Measurements from ENCODE around the gene UNK.

The UNK gene

DNA sequence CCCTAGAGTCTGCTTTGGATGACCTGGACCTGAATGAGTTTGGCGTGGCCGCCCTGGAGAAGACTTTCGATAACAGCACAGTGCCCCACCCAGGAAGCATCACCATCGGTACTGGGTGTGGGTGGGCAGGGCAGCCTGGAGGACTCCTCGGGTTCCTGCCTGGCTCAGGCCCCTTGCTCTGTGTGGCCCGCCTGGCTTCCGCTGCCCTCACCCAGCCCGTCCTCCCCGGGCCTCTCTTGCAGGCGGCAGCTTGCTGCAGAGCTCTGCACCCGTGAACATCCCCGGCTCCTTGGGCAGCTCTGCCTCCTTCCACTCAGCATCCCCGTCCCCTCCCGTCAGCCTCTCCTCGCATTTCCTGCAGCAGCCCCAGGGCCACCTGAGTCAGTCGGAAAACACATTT lies 35.1 kb downstream of the UNK start:
- H3K27me3 ChIP-seq (replicated peaks; ENCODE audit: control insufficient read depth, insufficient read depth, low read length, poor library complexity, severe bottlenecking), result no peaks in the 10 kb centered on the region
- H3K27ac ChIP-seq (ENCODE audit: insufficient read depth, low read length, poor library complexity, severe bottlenecking), result no peak overlapping the region
- peaks cover 16% of the 10 kb centered on the region for H3K4me1 ChIP-seq (ENCODE audit: control insufficient read depth, insufficient read depth, low read length, poor library complexity, severe bottlenecking)
- peaks cover 57% of the 10 kb centered on the region for H3K36me3 ChIP-seq (ENCODE audit: control insufficient read depth, insufficient read depth, low read length)
- DNase-seq, result no peak
- H3K4me3 ChIP-seq (ENCODE audit: insufficient read depth, low read depth, low read length, poor library complexity, severe bottlenecking), result no peak overlapping the region
- H3K9me3 ChIP-seq (ENCODE audit: control insufficient read depth, low read length), result no peaks in the 10 kb centered on the region

DNA sequence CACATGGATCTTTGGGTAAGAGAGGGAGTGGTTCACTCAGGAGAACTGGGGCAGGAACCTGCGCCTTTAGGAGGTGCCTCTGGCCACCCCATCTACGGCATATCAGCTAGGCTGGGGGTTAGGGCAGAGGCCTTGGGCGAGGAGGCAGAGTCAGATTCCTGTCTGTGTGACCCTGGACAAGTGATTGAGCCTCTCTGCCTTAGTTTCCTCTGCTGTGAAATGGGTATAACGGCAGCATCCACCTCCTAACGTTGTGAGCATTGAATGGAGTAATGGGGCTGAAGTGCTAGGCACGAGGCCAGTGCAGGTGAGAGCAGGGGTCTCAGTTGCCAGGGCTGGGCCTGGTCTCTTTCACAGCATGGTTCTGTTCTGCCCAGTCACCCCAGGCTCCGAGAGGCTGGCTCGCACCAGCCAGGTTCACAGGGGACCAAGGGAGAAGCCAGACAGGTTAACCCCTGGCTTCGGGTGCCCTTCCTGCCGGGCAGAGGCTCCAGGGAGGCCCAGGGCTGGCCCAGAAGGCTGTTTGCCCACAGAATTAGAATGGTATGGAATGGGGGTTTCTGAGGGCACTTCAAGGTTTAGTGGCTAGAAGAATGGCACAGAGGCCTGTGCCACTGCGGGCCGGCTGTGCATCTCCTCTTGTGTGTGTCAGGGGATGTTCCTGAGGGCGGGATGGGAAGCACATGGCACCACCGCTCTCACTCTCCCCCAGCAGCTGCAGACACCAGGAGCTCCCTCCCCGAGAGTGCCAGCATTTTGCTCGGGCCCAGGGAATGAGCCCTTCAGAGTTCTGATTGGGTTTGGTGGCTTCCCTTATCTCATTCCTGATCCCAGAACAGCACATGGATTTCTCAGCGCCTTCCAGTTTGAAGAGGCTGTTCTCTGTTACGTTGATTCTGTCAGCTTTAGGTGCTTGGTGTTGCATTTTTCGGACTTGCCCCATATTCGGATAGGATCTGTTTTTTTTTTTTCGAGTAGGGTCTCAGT lies 35.8 kb downstream of the UNK start:
- Histone ChIP-seq H3K9me3 (ENCODE audit: control insufficient read depth, low read length) (no peaks in the 10 kb centered on the region), H3K4me3 (ENCODE audit: insufficient read depth, low read depth, low read length, poor library complexity, severe bottlenecking) (no peak overlapping the region), H3K27me3 (replicated peaks; ENCODE audit: control insufficient read depth, insufficient read depth, low read length, poor library complexity, severe bottlenecking) (no peaks in the 10 kb centered on the region), H3K27ac (ENCODE audit: insufficient read depth, low read length, poor library complexity, severe bottlenecking) (no peak overlapping the region), H3K4me1 (ENCODE audit: control insufficient read depth, insufficient read depth, low read length, poor library complexity, severe bottlenecking) (peaks cover 16% of the 10 kb centered on the region), H3K36me3 (ENCODE audit: control insufficient read depth, insufficient read depth, low read length) (peaks cover 54% of the 10 kb centered on the region)
- no peak for DNase-seq

DNA sequence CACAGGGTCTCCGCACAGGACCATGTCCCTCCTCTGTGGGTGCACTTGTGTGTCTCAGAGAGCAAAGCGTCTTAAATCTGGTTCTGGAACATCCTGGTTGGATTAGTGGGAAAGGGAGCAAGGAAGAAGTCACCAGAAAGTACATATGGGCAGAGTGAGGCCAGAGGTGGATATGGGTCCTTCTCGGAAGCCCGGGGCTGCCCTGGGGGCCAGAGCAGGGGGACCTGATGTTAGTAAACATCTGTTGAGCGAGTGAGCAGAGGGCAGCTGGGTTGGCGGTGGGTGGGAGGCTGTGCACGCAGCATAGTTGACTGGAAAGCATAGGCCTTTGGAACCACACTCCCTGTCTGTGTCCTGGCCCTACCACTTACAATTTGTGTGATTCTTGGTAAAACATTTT lies 36.9 kb downstream of the UNK start:
- Histone ChIP-seq H3K27me3 (replicated peaks; ENCODE audit: control insufficient read depth, insufficient read depth, low read length, poor library complexity, severe bottlenecking) (no peaks in the 10 kb centered on the region), H3K4me3 (ENCODE audit: insufficient read depth, low read depth, low read length, poor library complexity, severe bottlenecking) (no peak overlapping the region), H3K4me1 (ENCODE audit: control insufficient read depth, insufficient read depth, low read length, poor library complexity, severe bottlenecking) (peaks cover 16% of the 10 kb centered on the region), H3K36me3 (ENCODE audit: control insufficient read depth, insufficient read depth, low read length) (peaks cover 53% of the 10 kb centered on the region), H3K9me3 (ENCODE audit: control insufficient read depth, low read length) (no peaks in the 10 kb centered on the region), H3K27ac (ENCODE audit: insufficient read depth, low read length, poor library complexity, severe bottlenecking) (peak overlapping the region; percentile 42)
- DNase-seq, result no peak

DNA sequence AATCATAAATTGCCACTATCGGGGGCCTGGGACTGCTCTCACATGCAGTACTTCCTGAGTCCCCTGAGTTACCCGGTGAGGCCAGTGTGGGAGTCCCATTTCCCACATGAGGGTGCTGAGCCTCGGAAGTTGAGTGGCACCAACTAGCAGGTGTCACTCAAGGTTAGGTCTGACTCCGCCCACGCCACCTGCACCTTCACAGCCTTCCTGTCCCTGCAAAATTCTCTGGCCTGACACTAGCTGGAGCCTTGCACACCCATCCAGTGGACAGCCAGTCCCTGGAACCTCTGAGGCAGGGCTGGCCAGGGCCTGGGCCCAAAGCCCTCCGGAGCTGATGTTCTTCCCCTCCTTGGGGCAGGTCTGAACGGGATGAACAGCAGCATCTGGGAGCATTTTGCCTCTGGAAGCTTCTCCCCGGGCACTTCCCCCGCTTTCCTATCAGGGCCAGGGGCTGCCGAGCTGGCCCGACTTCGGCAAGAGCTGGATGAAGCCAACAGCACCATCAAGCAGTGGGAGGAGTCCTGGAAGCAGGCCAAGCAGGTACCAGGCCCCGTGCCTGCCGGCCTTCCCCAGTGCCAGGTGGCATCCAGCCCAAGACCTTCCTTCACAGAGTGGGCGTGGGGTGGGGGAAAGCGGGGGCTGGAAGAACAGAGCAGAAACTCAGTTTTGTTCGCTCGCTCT lies 37.7 kb downstream of the UNK start:
- Histone ChIP-seq H3K36me3 (ENCODE audit: control insufficient read depth, insufficient read depth, low read length) (peaks cover 53% of the 10 kb centered on the region), H3K4me3 (ENCODE audit: insufficient read depth, low read depth, low read length, poor library complexity, severe bottlenecking) (no peak overlapping the region), H3K9me3 (ENCODE audit: control insufficient read depth, low read length) (no peaks in the 10 kb centered on the region), H3K4me1 (ENCODE audit: control insufficient read depth, insufficient read depth, low read length, poor library complexity, severe bottlenecking) (peaks cover 18% of the 10 kb centered on the region), H3K27ac (ENCODE audit: insufficient read depth, low read length, poor library complexity, severe bottlenecking) (peak overlapping the region; percentile 42), H3K27me3 (replicated peaks; ENCODE audit: control insufficient read depth, insufficient read depth, low read length, poor library complexity, severe bottlenecking) (no peaks in the 10 kb centered on the region)
- DNase-seq, result no peak

DNA sequence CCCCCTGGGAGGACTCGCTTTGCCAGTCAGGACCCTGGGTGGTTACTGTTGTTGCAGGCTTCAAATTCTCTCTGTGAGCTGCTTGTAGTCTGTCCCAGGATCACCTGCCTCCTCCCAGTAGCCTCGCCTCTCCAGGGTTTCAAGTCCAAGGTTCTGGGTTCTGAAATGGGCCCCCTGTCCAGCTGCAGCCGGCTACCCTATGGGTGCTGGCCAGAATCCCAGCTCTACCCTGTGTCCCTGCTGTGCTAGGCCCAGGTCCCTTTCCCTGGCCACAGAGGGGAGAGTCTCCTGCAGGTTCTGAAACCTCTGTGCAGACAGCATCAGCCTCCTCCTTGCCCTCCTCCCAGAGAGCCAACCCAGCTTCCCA lies 38.2 kb downstream of the UNK start:
- Histone ChIP-seq H3K4me3 (ENCODE audit: insufficient read depth, low read depth, low read length, poor library complexity, severe bottlenecking) (no peak overlapping the region), H3K27ac (ENCODE audit: insufficient read depth, low read length, poor library complexity, severe bottlenecking) (peak overlapping the region; percentile 8), H3K36me3 (ENCODE audit: control insufficient read depth, insufficient read depth, low read length) (peaks cover 52% of the 10 kb centered on the region), H3K4me1 (ENCODE audit: control insufficient read depth, insufficient read depth, low read length, poor library complexity, severe bottlenecking) (peaks cover 22% of the 10 kb centered on the region), H3K9me3 (ENCODE audit: control insufficient read depth, low read length) (no peaks in the 10 kb centered on the region), H3K27me3 (replicated peaks; ENCODE audit: control insufficient read depth, insufficient read depth, low read length, poor library complexity, severe bottlenecking) (no peaks in the 10 kb centered on the region)
- no peak for DNase-seq

DNA sequence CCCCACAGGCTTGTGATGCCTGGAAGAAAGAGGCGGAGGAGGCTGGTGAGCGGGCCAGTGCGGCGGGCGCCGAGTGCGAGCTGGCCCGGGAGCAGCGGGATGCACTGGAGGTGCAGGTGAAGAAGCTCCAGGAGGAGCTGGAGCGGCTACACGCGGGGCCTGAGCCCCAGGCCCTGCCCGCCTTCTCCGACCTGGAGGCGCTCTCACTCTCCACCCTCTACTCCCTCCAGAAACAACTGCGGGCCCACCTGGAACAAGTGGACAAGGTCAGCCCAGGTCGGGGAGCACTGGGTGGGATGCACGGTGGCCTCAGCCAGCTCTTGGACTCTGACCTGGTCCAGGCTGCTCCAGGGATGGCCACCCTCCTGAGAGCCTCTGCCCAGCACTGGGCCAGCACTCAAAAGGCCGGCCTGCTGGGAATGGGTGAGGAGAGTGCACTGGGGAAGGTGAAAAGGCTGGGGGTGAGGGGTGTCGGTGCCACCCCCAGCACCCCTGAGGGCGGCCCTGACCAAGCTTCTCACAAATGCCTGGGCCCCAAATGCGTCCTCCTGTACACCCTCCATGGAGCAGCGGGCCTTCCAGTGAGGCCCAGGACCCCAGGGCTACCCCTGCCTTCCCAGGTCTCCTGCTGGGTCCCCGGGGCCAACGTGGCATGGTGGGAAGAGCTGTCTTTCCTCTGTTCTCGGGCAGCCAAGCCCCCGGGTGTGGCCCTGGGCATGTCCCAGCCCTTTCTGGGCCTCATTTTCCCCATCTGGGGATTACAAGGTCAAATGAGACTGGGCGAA lies 38.8 kb downstream of the UNK start:
- Histone ChIP-seq H3K4me3 (ENCODE audit: insufficient read depth, low read depth, low read length, poor library complexity, severe bottlenecking) (no peak overlapping the region), H3K27me3 (replicated peaks; ENCODE audit: control insufficient read depth, insufficient read depth, low read length, poor library complexity, severe bottlenecking) (no peaks in the 10 kb centered on the region), H3K9me3 (ENCODE audit: control insufficient read depth, low read length) (no peaks in the 10 kb centered on the region), H3K4me1 (ENCODE audit: control insufficient read depth, insufficient read depth, low read length, poor library complexity, severe bottlenecking) (peaks cover 22% of the 10 kb centered on the region), H3K36me3 (ENCODE audit: control insufficient read depth, insufficient read depth, low read length) (peaks cover 50% of the 10 kb centered on the region), H3K27ac (ENCODE audit: insufficient read depth, low read length, poor library complexity, severe bottlenecking) (no peak overlapping the region)
- DNase-seq, result no peak

DNA sequence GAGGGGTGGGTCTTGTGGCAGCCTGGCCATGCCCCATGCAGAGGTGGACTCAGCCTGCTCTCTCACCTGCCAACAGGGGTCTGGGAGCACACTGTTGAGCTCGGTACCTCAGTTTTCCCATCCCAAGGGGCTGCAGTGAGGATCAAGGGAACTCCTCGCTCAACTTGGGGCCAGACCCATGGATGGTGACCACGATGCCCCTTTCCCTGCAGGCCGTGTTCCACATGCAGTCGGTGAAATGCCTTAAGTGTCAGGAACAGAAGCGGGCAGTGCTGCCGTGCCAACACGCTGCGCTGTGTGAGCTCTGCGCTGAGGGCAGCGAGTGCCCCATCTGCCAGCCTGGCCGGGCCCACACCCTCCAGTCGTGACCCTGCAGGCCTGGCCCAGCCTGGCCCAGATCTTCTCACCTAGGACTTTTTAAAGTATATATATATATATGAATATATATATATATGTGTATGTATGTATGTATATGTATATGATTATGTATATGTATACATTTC lies 39.5 kb downstream of the UNK start:
- DNase-seq, result no peak
- Histone ChIP-seq H3K27ac (ENCODE audit: insufficient read depth, low read length, poor library complexity, severe bottlenecking) (no peak overlapping the region), H3K9me3 (ENCODE audit: control insufficient read depth, low read length) (no peaks in the 10 kb centered on the region), H3K4me3 (ENCODE audit: insufficient read depth, low read depth, low read length, poor library complexity, severe bottlenecking) (no peak overlapping the region), H3K36me3 (ENCODE audit: control insufficient read depth, insufficient read depth, low read length) (peaks cover 51% of the 10 kb centered on the region), H3K4me1 (ENCODE audit: control insufficient read depth, insufficient read depth, low read length, poor library complexity, severe bottlenecking) (peaks cover 22% of the 10 kb centered on the region), H3K27me3 (replicated peaks; ENCODE audit: control insufficient read depth, insufficient read depth, low read length, poor library complexity, severe bottlenecking) (no peaks in the 10 kb centered on the region)

DNA sequence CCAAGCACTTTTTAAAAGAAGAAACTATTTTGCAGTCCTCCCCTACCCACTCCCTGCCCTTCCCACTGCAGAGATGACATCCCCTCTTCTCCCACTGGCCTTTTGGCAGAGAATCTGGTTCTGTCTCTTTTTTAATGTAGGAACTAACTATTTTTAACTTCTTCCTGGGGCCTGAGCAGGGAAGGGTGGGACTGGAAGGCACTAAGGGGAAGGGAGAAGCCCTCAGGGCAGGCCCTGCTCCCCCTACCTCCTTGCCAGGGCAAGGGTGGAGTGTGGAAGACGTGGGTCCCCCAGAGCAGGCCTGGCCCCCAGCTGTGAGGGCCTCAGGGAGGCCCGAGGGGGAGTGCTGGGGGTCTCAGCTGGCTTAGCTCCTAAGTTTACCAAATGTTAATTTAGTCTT lies 40.1 kb downstream of the UNK start:
- Histone ChIP-seq H3K4me3 (ENCODE audit: insufficient read depth, low read depth, low read length, poor library complexity, severe bottlenecking) (no peak overlapping the region), H3K27me3 (replicated peaks; ENCODE audit: control insufficient read depth, insufficient read depth, low read length, poor library complexity, severe bottlenecking) (no peaks in the 10 kb centered on the region), H3K4me1 (ENCODE audit: control insufficient read depth, insufficient read depth, low read length, poor library complexity, severe bottlenecking) (peaks cover 22% of the 10 kb centered on the region), H3K27ac (ENCODE audit: insufficient read depth, low read length, poor library complexity, severe bottlenecking) (no peak overlapping the region), H3K9me3 (ENCODE audit: control insufficient read depth, low read length) (no peaks in the 10 kb centered on the region), H3K36me3 (ENCODE audit: control insufficient read depth, insufficient read depth, low read length) (peaks cover 47% of the 10 kb centered on the region)
- DNase-seq, result no peak

DNA sequence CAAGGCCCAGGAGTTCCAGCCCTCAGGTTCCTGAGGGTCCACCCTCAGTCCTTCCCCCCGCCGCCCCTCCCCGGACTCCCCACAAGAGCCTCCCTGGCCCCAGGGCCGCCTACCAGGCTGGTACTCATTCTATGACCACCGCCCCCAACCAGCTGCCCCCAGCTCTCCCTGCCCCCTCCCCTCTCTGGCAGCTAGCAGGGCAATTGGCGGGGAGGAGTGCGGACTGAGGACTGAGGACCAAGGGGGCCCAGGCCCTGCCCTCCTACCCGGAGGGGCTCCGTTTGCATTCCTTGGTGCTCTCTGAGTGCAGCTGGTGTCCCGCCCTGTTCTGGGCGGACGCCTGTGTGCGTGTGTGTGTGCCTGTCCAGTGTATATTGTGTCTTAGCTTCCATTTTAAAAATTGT lies 40.5 kb downstream of the UNK start:
- DNase-seq, result no peak
- Histone ChIP-seq H3K9me3 (ENCODE audit: control insufficient read depth, low read length) (no peaks in the 10 kb centered on the region), H3K27me3 (replicated peaks; ENCODE audit: control insufficient read depth, insufficient read depth, low read length, poor library complexity, severe bottlenecking) (no peaks in the 10 kb centered on the region), H3K27ac (ENCODE audit: insufficient read depth, low read length, poor library complexity, severe bottlenecking) (no peak overlapping the region), H3K4me3 (ENCODE audit: insufficient read depth, low read depth, low read length, poor library complexity, severe bottlenecking) (no peak overlapping the region), H3K4me1 (ENCODE audit: control insufficient read depth, insufficient read depth, low read length, poor library complexity, severe bottlenecking) (peaks cover 22% of the 10 kb centered on the region), H3K36me3 (ENCODE audit: control insufficient read depth, insufficient read depth, low read length) (peaks cover 47% of the 10 kb centered on the region)

All from effector memory CD4-positive, alpha-beta T cell (primary cell).